Activated B cell treated with CpG ODN at 0.5 μM for 24 hours (primary cell): ENCODE data around the gene PTBP3. TPM values are rescaled to one million over a fixed set of nuclear protein-coding genes. Genes with fewer than 3 reads are reported as not detected.
"Not testable (repeated sequence)": the region's sequence is repeated elsewhere in the genome, so short reads cannot be mapped to it uniquely, and the experiment has no call there.

Source experiments
- ATAC-seq: fragments of 200-7000 bp; cut with Tn5 transposase; one replicate; pipeline ENCODE4 v1.10.0; 2021; ENCODE audit warnings: low read depth, mild to moderate bottlenecking, moderate library complexity
- CTCF ChIA-PET: fragments of 350-600 bp; sonication (Branson Sonifier 250); formaldehyde crosslinking; loops from one replicate; lab custom pipeline; 2021; ENCODE audit warnings: antibody characterized with exemption; lab: Charles Lee
- POLR2A ChIA-PET: fragments of 350-600 bp; sonication (Branson Sonifier 250); formaldehyde crosslinking; loops from one replicate; lab custom pipeline; 2021; ENCODE audit warnings: antibody characterized with exemption; lab: Charles Lee
- DNase-seq: peaks from one replicate; pipeline ENCODE4 v3.0.0; 2022
- H3K27ac Mint-ChIP-seq: one replicate; pipeline ENCODE4 v1.8.0; 2020; ENCODE audit warnings: mixed read lengths
- H3K27me3 Mint-ChIP-seq: one replicate; pipeline ENCODE4 v1.8.0; 2021; ENCODE audit warnings: mixed read lengths
- H3K36me3 Mint-ChIP-seq: one replicate; pipeline ENCODE4 v1.8.0; 2021; ENCODE audit warnings: low read depth, mixed read lengths
- H3K4me1 Mint-ChIP-seq: one replicate; pipeline ENCODE4 v1.8.0; 2021; ENCODE audit warnings: mixed read lengths
- H3K4me3 Mint-ChIP-seq: one replicate; pipeline ENCODE4 v1.8.0; 2020; ENCODE audit warnings: mild to moderate bottlenecking, mixed read lengths
- H3K9me3 Mint-ChIP-seq: one replicate; pipeline ENCODE4 v1.8.0; 2020; ENCODE audit warnings: mixed read lengths
- CTCF ChIP-seq: fragments of 200-600 bp; IDR thresholded peaks from one replicate; pipeline ENCODE4 v1.8.0; 2022; ENCODE audit warnings: antibody characterized with exemption, mild to moderate bottlenecking
- intact Hi-C: fragments of 100-400 bp; cut with micrococcal nuclease; formaldehyde crosslinking; loops from one replicate; pipeline ENCODE4 v1.15.1; 2024
- total RNA-seq: library from RNA; stranded (reverse); gene quantifications from 2 replicates; pipeline ENCODE4 v1.2.3, GENCODE V29; 2022

PTBP3 gene
- total RNA-seq, 1 donor from 2014 or later: 106 TPM

- peaks cover 22% of the 10 kb centered on the region for H3K4me1 Mint-ChIP-seq
Measured at GRCh38 chr9:112286926-112287325, 46.5 kb downstream of the PTBP3 start.

GRCh38 chr9:112285056-112285455 lies 48.4 kb downstream of the PTBP3 start:
- no peak for TF ChIP-seq CTCF
- H3K36me3 Mint-ChIP-seq: peaks cover 69% of the 10 kb centered on the region
- DNase-seq (no peak), ATAC-seq (no peak)
- intact Hi-C loops: loop anchor here (5.0 kb wide), 1 partner anchor 33 kb away; no protein-coding TSS in a partner anchor
- CTCF ChIA-PET: no interaction called here
- H3K27ac Mint-ChIP-seq: no peak overlapping the region
- POLR2A ChIA-PET: no interaction called here
- peaks cover 18% of the 10 kb centered on the region for H3K4me1 Mint-ChIP-seq
- no peaks in the 10 kb centered on the region for H3K27me3 Mint-ChIP-seq
- H3K4me3 Mint-ChIP-seq: no peak overlapping the region
- H3K9me3 Mint-ChIP-seq: peaks cover 27% of the 10 kb centered on the region

More at GRCh38 chr9:112286926-112287325, 46.5 kb downstream of the PTBP3 start:
- peaks cover 79% of the 10 kb centered on the region for H3K36me3 Mint-ChIP-seq
- DNase-seq (no peak), ATAC-seq (no peak)
- intact Hi-C loops: loop anchor here (5.0 kb wide), 1 partner anchor 35 kb away; no protein-coding TSS in a partner anchor
- no peak overlapping the region for H3K27ac Mint-ChIP-seq
- no peak overlapping the region for H3K4me3 Mint-ChIP-seq
- CTCF ChIA-PET: no interaction called here
- no peaks in the 10 kb centered on the region for H3K27me3 Mint-ChIP-seq
- no peak for TF ChIP-seq CTCF
- POLR2A ChIA-PET: no interaction called here
- H3K9me3 Mint-ChIP-seq: peaks cover 29% of the 10 kb centered on the region

GRCh38 chr9:112283582-112284253 lies 49.7 kb downstream of the PTBP3 start:
- TF ChIP-seq CTCF: no peak
- CTCF ChIA-PET: no interaction called here
- no peak for DNase-seq
- Mint-ChIP-seq H3K27ac (no peak overlapping the region), H3K4me1 (peaks cover 20% of the 10 kb centered on the region), H3K36me3 (peaks cover 62% of the 10 kb centered on the region), H3K4me3 (no peak overlapping the region), H3K9me3 (peaks cover 27% of the 10 kb centered on the region), H3K27me3 (no peaks in the 10 kb centered on the region)
- intact Hi-C loops: no loop called here
- ATAC-seq: no peak
- POLR2A ChIA-PET: no interaction called here

GRCh38 chr9:112282841-112283240 lies 50.6 kb downstream of the PTBP3 start:
- DNase-seq, CTCF ChIA-PET, ATAC-seq, H3K27ac Mint-ChIP-seq, POLR2A ChIA-PET, intact Hi-C loops, H3K4me3 Mint-ChIP-seq, H3K27me3 Mint-ChIP-seq: not testable (repeated sequence)
- Mint-ChIP-seq H3K9me3 (peaks cover 27% of the 10 kb centered on the region), H3K36me3 (peaks cover 53% of the 10 kb centered on the region), H3K4me1 (peaks cover 24% of the 10 kb centered on the region)

- CTCF ChIA-PET: no interaction called here
- DNase-seq (no peak), ATAC-seq (no peak)
- H3K27me3 Mint-ChIP-seq: no peaks in the 10 kb centered on the region
- intact Hi-C loops: no loop called here
- H3K4me3 Mint-ChIP-seq: no peak overlapping the region
- peaks cover 38% of the 10 kb centered on the region for H3K4me1 Mint-ChIP-seq
- TF ChIP-seq CTCF: no peak
- no peak overlapping the region for H3K27ac Mint-ChIP-seq
- peaks cover 16% of the 10 kb centered on the region for H3K9me3 Mint-ChIP-seq
- peaks cover 38% of the 10 kb centered on the region for H3K36me3 Mint-ChIP-seq
- POLR2A ChIA-PET: interaction anchor here (1.1 kb wide), 1 partner anchor 47 kb away, joined by 3 read pairs; no protein-coding TSS in a partner anchor
Measured at GRCh38 chr9:112280904-112281303, 52.5 kb downstream of the PTBP3 start.
